GM12891 (cell line): ENCODE measurements around the gene TTC39A.

Experiments
- DNase-seq: peaks from one replicate; pipeline ENCODE4 v3.0.0; 2011; ENCODE audit warnings: low spot score; ENCODE audit not compliant: insufficient read length
- FAIRE-seq: peaks from 2 replicates; lab custom pipeline; 2011; peaks lifted over from hg19 to GRCh38; lab: Jason Lieb, UNC
- PAX5 ChIP-seq: IDR thresholded peaks from 2 replicates; pipeline ENCODE4 v1.6.1; 2011; ENCODE audit warnings: low read length, moderate library complexity, mild to moderate bottlenecking; ENCODE audit not compliant: insufficient read depth, severe bottlenecking
- POLR2A ChIP-seq: IDR thresholded peaks from 2 replicates; pipeline ENCODE4 v1.6.1; 2011; ENCODE audit warnings: low read depth, low read length, control low read depth
- POLR2AphosphoS5 ChIP-seq: IDR thresholded peaks from 2 replicates; pipeline ENCODE4 v1.6.1; 2011; ENCODE audit warnings: low read depth, low read length, control low read depth
- POU2F2 ChIP-seq: IDR thresholded peaks from 2 replicates; pipeline ENCODE4 v1.6.1; 2011; ENCODE audit warnings: low read depth, mild to moderate bottlenecking, control low read depth, low read length, moderate library complexity
- SPI1 ChIP-seq: IDR thresholded peaks from 2 replicates; pipeline ENCODE4 v1.6.1; 2011; ENCODE audit warnings: low read depth, low read length, control low read depth
- TAF1 ChIP-seq: IDR thresholded peaks from 2 replicates; pipeline ENCODE4 v1.6.1; 2011; ENCODE audit warnings: low read depth, low read length, control low read depth

TTC39A gene

DNA sequence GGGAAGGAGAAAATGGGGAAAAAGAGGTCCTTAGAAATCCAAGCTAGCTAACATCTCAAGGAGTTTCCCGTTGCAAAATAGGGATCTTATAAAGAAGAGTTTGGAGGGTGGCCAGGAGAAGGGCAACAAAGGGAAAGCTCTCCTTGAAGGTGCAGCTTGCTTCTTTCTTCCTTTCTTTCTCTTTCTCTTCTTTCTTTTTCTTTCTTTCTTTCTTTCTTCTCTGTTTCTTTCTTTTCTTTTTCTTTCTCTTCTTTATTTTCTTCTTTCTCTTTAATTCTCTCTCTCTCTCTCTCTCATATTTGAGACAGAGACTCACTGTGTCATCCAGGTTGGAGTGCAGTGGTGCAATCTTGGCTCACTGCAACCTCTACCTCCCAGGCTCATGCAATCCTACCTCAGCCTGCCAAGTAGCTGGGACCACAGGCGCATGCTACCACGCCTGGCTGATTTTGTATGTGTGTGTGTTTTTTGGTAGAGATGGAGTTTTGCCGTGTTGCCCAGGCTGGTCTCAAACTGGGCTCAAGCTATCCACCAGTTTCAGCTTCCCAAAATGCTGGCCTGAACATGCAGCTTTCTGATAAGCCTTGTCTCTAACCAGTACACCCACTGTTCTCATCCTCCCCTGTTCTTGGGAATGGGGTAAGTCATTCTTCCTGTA, 49.9 kb downstream of the TTC39A start:
- DNase-seq: no peak
- no peak for TF ChIP-seq POU2F2
- no peak for TF ChIP-seq POLR2A
- TF ChIP-seq PAX5: no peak
- no peak for TF ChIP-seq TAF1
- TF ChIP-seq SPI1: no peak
- no peak for TF ChIP-seq POLR2AphosphoS5
- no peak for FAIRE-seq

DNA sequence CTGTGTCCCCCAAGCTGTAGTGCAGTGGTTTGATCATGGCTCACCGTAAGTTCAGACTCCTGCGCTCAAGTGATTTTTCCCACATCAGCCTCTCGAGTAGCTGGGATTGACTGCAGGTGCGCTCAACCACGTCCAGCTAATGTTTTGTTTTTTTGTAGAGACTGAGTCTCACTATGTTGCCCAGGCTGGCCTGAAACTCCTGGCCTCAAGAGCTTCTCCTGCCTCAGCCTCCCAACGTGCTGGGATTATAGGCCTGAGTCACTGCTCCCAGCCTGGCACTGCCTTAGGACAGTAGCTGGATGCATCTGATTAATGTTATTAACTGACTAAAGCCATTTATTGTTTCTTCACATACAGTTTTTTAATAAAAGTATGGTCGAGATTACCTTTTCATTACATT, 54.1 kb downstream of the TTC39A start:
- TF ChIP-seq PAX5 (no peak), TAF1 (no peak), POLR2A (no peak), POLR2AphosphoS5 (no peak), SPI1 (no peak), POU2F2 (no peak)
- FAIRE-seq (no peak), DNase-seq (no peak)

DNA sequence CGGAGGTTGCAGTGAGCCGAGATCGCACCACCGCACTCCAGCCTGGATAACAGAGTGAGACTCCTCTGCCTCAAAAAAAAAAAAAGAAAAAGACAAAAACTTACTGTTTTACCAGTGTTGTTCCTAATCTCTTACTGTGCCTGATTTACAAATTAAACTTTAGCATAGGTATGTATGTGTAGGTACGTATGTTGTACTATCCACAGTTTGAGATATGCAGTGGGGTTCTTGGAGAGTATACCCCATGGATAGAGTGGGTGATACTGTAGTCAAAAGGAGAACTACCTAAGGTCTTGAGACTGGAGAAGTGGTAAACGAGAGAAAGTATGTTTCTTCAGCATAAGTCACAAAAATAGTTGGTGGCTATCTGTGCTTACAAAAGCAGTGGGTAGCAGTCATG, 55.7 kb downstream of the TTC39A start:
- DNase-seq (no peak), FAIRE-seq (no peak)
- TF ChIP-seq POU2F2: no peak
- TF ChIP-seq TAF1: no peak
- TF ChIP-seq POLR2A: no peak
- no peak for TF ChIP-seq SPI1
- TF ChIP-seq PAX5: no peak
- no peak for TF ChIP-seq POLR2AphosphoS5

DNA sequence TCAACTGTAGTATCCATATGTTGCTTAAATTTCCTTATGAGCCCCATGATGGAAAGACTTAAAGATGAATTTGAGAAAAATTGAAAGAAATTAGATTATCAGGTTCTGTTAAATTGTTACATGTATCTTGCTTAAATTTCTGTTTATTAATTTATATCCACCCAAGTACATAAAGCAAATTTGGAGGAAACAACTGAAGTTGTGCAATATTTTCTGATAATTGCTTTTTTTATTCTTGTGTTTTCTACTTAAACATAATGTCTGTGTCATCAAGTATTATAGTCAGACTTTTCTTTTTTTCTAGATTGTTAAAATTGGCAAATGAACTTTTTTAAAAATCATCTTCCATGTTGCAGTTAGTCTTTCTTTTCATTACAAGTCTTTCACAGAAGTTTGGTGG, 57.4 kb downstream of the TTC39A start:
- DNase-seq: no peak
- no peak for FAIRE-seq
- TF ChIP-seq TAF1: no peak
- TF ChIP-seq POLR2AphosphoS5: no peak
- no peak for TF ChIP-seq POU2F2
- TF ChIP-seq PAX5: no peak
- no peak for TF ChIP-seq SPI1
- TF ChIP-seq POLR2A: no peak

DNA sequence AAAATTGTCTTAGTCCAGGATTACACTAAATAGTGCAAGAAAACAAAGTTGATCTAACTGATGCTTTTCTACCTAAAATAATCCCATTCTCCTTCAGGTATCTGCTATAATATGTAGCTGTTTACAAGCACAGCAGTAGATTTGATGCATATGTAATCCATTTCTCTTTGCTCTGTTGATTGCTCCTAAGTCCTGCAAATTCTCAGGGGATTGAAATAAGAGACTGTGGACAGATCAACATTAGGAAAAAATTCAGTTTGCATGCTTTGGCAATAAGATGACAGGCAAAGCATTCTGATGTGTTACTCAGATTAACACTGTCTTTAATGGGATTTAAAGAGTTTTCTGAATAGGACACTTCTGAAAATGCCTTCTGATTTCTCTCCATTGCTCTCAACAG, 59.6 kb downstream of the TTC39A start:
- FAIRE-seq: no peak
- DNase-seq: no peak
- TF ChIP-seq SPI1 (no peak), TAF1 (no peak), POLR2AphosphoS5 (no peak)

DNA sequence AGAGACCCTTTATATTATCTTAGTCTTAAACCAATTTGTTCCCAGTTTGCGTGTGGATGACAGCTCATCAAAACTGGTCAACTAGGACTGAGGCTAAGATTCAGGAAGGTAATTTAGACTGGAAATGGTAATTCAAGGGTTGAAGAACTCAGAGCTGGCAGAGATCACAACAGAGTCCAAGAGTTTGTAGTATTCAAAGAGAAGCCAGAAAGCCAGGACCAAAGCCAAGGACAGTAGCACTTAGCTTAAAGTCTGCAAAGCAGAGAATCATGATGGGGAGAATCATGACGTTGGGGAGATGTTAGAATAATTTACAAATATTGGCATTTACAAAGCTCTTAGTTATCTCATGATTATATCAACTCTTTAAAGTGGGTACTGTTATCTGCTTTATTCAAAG, 61.7 kb downstream of the TTC39A start:
- FAIRE-seq (no peak), DNase-seq (no peak)
- no peak for TF ChIP-seq SPI1
- no peak for TF ChIP-seq POLR2A
- no peak for TF ChIP-seq PAX5
- TF ChIP-seq TAF1: no peak
- TF ChIP-seq POU2F2: no peak
- no peak for TF ChIP-seq POLR2AphosphoS5

DNA sequence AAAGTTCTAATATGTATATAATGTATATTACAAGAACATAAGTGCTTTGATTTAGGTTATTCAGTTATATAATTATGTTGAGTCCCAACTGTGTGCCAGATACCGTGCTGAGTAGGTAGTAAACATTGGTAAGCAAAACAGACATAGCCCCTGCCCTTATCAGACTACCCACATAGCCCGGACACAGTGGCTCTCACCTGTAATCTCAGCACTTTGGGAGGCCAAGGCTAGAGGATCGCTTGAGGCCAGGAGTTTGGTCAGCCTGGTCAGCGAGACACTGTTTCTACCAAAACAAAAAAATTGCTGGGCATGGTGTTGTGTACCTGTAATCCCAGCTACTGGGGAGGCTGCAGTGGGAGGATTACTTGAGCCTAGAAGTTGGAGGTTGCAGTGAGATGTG, 63.6 kb downstream of the TTC39A start:
- FAIRE-seq: no peak
- TF ChIP-seq TAF1 (no peak), SPI1 (no peak), POLR2A (no peak), POLR2AphosphoS5 (no peak), POU2F2 (no peak), PAX5 (no peak)
- no peak for DNase-seq

DNA sequence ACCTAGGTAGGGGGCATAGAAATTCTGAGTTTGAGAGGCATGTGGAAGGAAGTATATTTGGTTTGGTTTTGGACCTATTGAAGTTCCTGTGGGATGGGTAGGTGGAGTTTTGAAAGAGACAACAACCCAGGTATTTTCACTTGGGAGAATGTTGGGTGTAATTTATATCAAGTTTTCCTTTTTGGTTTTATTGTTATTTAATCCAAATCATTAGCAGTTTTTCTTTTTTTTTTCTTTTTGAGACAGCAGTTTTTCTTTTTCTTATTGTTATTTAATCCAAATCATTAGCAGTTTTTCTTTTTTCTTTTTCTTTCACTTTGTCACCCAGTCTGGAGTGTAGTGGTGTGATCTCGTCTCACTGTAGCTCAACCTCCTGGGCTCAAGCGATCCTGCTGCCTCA, 64.2 kb downstream of the TTC39A start:
- no peak for FAIRE-seq
- no peak for TF ChIP-seq PAX5
- no peak for TF ChIP-seq TAF1
- TF ChIP-seq POU2F2: no peak
- TF ChIP-seq SPI1: no peak
- TF ChIP-seq POLR2AphosphoS5: no peak
- TF ChIP-seq POLR2A: no peak

DNA sequence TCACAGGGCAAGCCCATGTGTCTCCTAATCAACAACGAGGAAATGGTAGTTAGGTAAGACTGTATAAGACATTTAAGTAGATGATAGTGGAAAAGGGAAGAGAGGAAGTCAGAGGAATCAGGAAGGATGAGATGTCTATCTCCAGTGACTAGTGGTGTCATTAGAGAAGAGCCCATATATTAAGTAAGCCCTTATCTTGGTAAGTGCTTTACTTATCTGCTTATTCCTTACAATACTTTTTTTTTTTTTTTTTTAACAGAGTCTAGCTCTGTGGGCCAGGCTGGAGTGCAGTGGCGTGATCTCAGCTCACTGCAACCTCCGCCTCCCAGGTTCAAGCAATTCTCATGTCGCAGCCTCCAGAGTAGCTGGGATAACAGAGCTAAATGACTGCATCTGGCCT, 64.7 kb downstream of the TTC39A start:
- TF ChIP-seq POLR2A (no peak), TAF1 (no peak), POU2F2 (no peak), PAX5 (no peak), SPI1 (no peak), POLR2AphosphoS5 (no peak)
- FAIRE-seq (no peak), DNase-seq (no peak)

More for the DNA sequence above, 64.2 kb downstream of the TTC39A start:
- no peak for DNase-seq

DNA sequence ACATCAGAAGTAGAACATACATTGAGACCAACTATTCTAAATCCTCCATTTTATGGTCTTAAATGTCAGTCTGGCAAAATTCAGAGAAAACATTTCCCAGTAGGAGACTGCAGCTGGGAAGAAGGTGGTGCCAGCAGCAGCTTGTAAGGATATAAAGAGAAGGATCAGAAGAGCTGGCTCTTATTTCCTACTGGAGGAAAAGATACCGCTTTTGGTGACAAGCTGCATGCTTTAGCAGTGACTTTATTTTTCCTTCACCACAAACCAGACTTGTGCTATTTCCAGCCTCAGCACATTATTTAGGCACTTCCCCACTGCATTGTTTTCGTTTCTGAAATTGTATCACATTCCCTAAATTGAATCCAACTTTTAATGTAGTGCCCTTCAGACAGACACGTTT, 65.9 kb downstream of the TTC39A start:
- DNase-seq: no peak
- TF ChIP-seq POU2F2 (no peak), PAX5 (no peak), POLR2A (no peak), POLR2AphosphoS5 (no peak), TAF1 (no peak), SPI1 (no peak)
- FAIRE-seq: peak; percentile 33
